CD1c-positive myeloid dendritic cell (primary cell): ENCODE measurements around the gene PGA3.
A peak's percentile ranks its signal among the peaks of the same experiment; 100 is the strongest.
"Not testable (repeated sequence)": the region's sequence is repeated elsewhere in the genome, so short reads cannot be mapped to it uniquely, and the experiment has no call there.

Experiments used
- DNase-seq: peaks from one replicate; pipeline ENCODE4 v3.0.0-alpha.2; 2016; ENCODE audit errors: extremely low spot score

PGA3 gene

GRCh38 chr11:61202950-61203746 is at the start of gene PGA3:
Gene PGA3 (plus strand): TSS chr11:61203515. CDS start chr11:61203565, 50 bp downstream.
- DNase-seq, result not testable (repeated sequence)

GRCh38 chr11:61153593-61154095 is 49.7 kb upstream of the PGA3 start:
- no peak for DNase-seq

- DNase-seq, result no peak
Measured at GRCh38 chr11:61154528-61154927, 48.8 kb upstream of the PGA3 start.

GRCh38 chr11:61155312-61155711 is 48.0 kb upstream of the PGA3 start:
- DNase-seq, result no peak

GRCh38 chr11:61155741-61156140 is 47.6 kb upstream of the PGA3 start:
- DNase-seq, result no peak

- DNase-seq, result no peak
Measured at GRCh38 chr11:61157743-61158142, 45.6 kb upstream of the PGA3 start.

GRCh38 chr11:61158691-61159381 is 44.5 kb upstream of the PGA3 start:
- DNase-seq, result peak; percentile 55

GRCh38 chr11:61160487-61161189 is 42.7 kb upstream of the PGA3 start:
- peak; percentile 35 for DNase-seq

- peak; percentile 96 for DNase-seq
Measured at GRCh38 chr11:61161190-61162091, 41.9 kb upstream of the PGA3 start, which contains the start of gene VPS37C. Gene VPS37C (minus strand): TSS chr11:61161426. CDS start chr11:61138829, 22,597 bp downstream.

- DNase-seq, result peak; percentile 89
Measured at GRCh38 chr11:61162092-61162941, 41.0 kb upstream of the PGA3 start.

- DNase-seq, result no peak
Measured at GRCh38 chr11:61163021-61163420, 40.3 kb upstream of the PGA3 start.

- peak; percentile 95 for DNase-seq
Measured at GRCh38 chr11:61163714-61164605, 39.4 kb upstream of the PGA3 start.

- peak; percentile 56 for DNase-seq
Measured at GRCh38 chr11:61164606-61165424, 38.5 kb upstream of the PGA3 start.

- DNase-seq, result not testable (repeated sequence)
Measured at GRCh38 chr11:61165785-61166184, 37.5 kb upstream of the PGA3 start.

- DNase-seq, result not testable (repeated sequence)
Measured at GRCh38 chr11:61166331-61166730, 37.0 kb upstream of the PGA3 start.

- no peak for DNase-seq
Measured at GRCh38 chr11:61168042-61168688, 35.1 kb upstream of the PGA3 start.

GRCh38 chr11:61168800-61169199 is 34.5 kb upstream of the PGA3 start:
- DNase-seq, result peak; percentile 81

- DNase-seq, result no peak
Measured at GRCh38 chr11:61170566-61170965, 32.7 kb upstream of the PGA3 start.
